ENCODE measurements around the gene DCAKD.

Gene DCAKD, protein sequence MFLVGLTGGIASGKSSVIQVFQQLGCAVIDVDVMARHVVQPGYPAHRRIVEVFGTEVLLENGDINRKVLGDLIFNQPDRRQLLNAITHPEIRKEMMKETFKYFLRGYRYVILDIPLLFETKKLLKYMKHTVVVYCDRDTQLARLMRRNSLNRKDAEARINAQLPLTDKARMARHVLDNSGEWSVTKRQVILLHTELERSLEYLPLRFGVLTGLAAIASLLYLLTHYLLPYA
- total RNA-seq = 21.6 to 27.0 reads per million in 2 donors

DNA sequence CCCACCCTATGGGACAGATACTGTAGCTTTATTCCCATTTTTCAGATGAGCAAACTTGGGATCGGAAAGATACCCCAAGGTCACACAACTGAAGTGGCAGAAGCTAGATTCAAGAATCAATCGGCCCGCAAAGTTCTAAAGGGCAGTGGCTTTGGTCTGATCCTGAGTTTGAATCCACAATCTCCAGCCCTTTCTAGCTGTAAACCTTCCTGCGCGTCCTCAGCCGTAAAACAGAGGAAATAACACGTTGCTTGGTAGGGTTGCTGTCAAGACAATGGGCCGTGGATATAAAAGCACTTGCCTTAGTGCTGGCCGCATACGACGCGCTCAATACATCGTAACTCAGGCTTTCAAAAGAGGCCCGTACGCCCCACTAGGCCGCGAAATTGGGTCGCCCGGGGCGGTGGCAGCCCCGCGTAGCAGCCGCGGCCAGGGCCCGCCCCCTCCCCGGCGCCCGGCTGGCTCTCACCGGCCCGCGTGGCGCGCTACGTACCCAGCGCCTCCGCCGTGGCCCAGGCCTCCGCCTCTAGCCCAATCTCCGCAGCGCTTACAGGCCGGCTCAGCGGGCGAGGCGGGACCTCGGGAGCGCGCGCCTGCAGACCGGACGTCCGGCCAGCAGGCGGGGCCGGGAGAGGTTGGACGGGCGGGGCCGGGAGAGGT is at the start of gene DCAKD:
Gene DCAKD (minus strand): TSS at position 573 of the 660 bp plus-strand sequence. CDS start 16,747 bp downstream, outside the sequence.
- peak; percentile 84 for DNase-seq

- DNase-seq = peak; percentile 27
These were observed 47.6 kb upstream of the DCAKD start for GRCh38 chr17:45098869-45099616.

DNA sequence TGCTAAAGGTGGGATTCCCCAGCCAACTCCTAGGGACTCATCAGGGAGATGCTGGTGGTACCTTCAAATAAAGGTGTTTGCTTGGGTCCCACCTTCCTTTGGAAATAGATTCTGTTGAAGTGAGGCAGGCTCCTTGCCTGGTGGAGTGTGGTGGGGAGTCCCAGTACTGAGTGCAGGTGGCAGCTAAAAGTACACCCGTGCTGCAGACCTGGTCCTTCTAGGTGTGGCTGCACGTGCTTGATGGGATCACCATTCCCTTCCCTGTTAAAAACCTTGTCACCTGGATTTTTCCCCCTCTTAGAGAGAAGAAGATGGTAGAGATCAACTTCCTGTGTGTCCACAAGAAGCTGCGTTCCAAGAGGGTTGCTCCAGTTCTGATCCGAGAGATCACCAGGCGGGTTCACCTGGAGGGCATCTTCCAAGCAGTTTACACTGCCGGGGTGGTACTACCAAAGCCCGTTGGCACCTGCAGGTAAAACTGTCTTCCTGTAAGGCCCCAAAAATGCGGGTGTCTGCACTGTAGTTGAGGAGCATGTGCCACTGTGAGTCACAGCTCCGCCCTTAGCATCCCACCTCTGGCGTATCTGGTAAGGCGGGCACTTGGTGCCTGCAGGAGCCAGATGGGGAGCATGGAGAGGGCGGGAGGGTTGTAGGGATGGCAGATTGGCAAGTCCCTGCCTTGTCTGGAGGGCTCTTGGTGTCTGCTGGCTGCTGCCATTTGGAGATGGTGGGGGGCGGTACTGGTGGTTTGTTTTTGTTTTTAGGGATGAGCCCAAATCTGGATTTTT is 46.8 kb upstream of the DCAKD start:
- no peak for DNase-seq

- DNase-seq = no peak
These were observed 45.5 kb upstream of the DCAKD start for GRCh38 chr17:45096926-45097325.

DNA sequence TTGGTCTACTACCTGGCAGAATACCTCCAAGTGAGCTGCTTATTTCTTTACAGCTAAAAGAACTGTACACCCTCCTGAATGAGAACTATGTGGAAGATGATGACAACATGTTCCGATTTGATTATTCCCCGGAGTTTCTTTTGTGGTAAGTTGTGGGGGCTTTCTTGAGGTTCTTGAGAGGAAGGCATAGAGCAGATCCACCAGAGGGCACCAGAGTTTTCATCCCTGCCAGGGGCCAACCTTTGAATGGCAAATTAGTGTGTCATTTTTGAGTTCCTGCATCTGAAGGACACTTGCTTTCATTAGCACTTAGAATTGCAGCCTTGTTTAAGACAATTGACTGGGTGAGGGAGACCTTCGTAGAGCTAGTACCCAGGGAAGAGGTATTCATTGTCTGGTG is 44.7 kb upstream of the DCAKD start:
- DNase-seq = no peak

DNA sequence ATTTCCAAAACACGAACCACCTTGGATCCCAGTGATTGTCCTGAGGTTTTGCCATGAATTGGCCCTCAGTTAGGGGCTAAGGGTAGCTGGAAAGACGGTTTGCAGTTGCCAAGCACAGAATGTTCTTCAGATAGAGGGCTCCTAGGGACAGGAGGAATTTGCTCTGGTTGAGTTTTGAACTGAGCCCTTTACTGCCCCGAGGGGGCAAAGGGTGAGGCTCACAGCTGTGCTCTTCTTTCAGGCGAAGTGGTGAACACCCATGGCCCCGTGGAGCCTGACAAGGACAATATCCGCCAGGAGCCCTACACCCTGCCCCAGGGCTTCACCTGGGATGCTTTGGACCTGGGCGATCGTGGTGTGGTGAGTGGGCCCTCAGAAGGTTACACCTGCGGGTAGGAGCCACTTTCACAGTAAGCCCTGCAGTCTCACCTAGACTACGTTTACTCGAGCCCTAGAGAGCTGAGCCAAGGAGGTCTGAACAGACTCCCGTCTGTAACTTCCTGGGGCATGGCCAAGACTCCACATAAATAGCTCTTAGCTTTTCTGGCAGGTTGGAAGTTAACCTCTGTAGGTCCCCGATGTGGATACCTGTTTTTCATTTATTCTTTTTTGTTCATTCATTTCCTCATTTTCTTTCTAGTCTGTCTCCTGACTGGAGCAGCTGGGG is 42.1 kb upstream of the DCAKD start:
- DNase-seq = no peak

GRCh38 chr17:45092911-45093430 is 41.5 kb upstream of the DCAKD start:
- no peak for DNase-seq

GRCh38 chr17:45091778-45092425 is 40.5 kb upstream of the DCAKD start:
- no peak for DNase-seq

GRCh38 chr17:45090711-45091110 is 39.3 kb upstream of the DCAKD start:
- no peak for DNase-seq

GRCh38 chr17:45088741-45089140 is 37.3 kb upstream of the DCAKD start:
- DNase-seq = no peak

DNA sequence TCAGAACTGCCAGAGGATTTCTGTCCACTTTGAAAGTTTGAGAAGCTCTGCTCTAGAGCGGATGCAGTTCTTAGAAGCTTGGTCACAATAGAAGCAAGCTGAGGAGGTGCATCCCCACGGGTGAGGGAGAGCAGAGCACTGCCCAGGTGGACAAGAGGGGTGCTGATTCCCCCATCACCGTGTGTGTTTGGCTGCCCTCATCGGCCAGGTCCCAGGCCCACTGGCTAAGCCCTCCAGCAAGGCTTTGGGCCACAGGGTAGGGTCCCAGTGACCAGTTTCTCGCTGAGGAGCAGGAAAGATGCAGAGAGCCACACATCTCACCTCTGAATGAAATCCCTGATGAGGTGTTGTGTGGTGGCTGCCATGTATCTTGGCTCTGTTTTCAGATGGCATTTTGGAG is 36.5 kb upstream of the DCAKD start:
- no peak for DNase-seq

DNA sequence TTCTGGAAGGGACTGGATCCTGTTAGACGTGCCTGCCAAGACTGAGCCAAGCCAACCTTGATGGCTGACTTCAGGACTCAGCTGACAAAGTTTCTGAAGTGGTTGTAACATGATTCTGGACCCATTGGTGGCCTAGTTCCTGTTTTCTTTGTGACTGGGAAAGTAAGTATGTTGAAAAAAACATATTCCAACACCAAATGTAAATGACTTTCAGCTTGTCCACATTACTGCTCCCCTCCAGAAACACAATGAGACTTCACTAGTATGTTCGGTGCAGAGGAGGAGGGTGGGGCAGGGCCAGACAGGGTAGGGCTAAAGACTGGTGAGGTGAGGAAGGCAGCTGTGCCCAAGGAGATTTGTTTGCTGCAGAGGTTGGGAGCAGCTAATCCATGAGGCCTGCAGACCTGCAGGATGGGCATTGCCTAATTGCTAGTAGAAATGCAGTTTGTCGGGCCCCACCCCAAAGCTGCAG is 36.1 kb upstream of the DCAKD start:
- no peak for DNase-seq

DNA sequence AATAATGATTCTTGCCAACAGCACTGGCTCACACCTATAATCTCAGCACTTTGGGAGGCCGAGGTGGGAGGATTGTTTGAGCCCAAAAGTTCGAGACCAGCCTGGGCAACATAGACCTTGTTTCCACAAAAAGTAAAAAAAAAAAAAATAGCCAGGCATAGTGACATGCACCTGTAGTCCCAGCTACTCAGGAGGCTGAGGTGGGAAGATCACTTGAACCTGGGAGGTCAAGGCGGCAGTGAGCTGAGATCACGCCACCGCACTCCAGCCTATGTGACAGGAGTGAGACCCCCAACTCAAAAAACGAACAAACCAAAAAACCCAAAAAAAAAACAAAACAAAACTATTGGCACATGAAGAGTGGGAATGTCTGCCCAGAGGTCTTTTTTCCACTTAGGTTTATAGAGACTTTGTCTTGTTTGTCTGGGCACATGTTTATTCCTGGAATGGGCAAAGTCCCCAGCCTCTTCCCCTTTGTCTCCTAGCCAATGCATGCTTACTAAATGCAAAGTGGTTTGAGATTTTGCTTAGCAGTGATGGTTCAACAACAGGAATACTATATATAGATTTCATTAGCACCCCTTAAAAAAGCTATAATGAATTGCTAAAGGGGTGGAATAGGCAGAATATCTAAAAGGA is 35.6 kb upstream of the DCAKD start:
- no peak for DNase-seq

- no peak for DNase-seq
These were observed 35.0 kb upstream of the DCAKD start for GRCh38 chr17:45086391-45086790.

DNA sequence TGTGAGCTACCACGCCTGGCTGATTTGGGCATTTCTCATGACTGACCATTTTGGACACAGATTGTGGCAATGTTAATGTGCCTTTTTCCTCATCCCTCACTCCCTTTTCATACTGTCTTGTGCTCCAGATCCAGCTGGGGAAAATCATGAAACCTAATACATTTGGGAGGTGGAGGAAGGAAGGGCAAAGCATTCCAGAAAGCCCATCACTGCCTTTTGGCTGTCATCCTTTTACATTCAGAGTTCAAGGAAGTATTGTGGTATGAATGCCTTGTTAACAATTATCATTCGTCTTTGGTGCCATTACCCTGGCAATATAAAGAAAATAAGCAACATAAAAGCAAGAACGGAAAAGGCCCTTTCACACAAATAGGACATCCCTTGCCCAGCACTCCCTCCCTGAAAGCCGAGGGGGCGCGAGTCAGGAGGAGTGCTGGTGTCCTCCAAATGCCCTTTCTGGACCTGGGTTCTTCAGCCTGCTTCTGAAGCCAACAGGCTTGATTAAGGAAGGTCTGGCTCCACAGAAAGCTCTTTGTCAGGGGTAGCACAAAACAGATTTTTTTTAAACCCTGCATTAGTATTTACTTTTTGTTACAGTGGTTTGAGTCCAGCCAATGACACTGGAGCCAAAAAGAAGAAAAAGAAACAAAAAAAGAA is 29.7 kb upstream of the DCAKD start:
- no peak for DNase-seq

DNA sequence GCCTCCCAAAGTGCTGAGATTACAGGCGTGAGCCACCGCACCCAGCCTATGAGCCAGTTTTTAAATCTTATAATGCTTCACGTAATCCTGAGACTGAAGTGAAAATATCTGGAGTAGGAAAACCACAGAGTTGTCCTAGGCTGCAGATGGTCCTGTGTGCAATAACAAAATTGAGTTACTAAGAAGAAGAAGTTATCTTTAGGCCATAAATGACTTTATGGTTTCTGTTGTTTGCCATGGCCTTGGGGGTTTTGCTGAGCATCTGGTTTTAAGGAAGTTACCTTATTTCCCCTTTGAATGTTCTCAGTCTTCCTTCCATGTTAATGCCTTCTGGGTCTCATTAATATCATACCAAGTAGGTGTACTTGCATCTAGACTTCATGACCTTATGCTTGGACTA is 26.2 kb upstream of the DCAKD start:
- no peak for DNase-seq

DNA sequence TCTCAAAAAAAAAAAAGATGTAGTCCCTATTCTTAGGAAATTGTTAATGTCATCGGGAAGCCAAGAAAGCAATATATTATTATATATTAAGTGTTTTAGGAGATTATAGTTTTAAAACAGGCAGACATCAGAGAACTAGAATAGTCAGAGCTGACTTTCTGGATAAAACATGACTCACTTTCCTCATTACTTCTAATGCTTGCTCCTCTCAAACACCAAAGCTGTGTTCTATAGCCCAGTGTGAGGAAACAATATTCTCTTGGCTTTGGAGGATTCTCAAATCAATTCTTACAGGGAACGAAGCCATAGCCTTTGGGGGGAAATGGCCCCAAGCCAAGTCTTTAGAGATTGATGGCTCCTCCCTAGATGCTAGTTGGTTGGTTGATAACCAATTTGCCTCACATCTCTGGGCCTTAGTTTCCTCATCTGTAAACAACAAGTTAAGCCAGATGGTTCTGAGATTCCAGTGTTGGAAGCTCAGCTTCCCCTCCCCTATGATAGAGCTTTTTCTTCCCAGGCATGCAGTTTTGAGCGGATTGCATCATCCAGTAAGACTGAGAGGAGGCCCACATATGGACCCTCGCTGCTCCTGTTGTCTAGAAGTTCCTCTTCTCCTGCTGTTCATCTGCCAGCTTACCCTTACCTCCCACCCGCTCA is 22.1 kb upstream of the DCAKD start:
- DNase-seq = no peak

- no peak for DNase-seq
These were observed 19.4 kb upstream of the DCAKD start for GRCh38 chr17:45070809-45071208.

DNA sequence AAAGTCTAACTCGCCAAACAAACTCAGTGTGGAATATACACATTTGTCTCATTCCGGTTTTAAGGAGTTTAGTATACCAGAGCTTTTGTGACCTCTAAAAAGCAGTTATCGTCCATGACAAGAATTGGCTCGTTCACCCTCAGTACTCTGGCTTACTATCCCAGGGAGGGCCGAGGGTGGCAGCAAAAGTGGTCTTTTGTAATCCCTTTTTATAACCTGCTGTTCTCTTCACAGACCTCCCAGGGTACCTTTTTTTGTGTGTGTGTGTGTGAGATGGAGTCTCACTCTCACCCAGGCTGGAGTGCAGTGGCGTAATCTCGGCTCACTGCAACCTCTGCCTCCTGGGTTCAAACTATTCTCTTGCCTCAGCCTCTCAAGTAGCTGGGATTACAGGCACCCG is 18.6 kb upstream of the DCAKD start:
- DNase-seq = no peak

GRCh38 chr17:45067637-45068036 is 16.2 kb upstream of the DCAKD start:
- DNase-seq = no peak
